Aorta (tissue), 5 donors: ENCODE measurements around the gene MAPK8IP3. TPM values are rescaled to one million over a fixed set of nuclear protein-coding genes. Genes with fewer than 3 reads are reported as not detected.

Experiments
- ATAC-seq: fragments of 200-7000 bp; cut with Tn5 transposase; one replicate; pipeline ENCODE4 v1.9.1; 2022; ENCODE audit warnings: moderate library complexity; ENCODE audit not compliant: low FRiP score
- DNase-seq, 2 donors: peaks; one replicate each; pipeline ENCODE4 v3.0.0-alpha.2; 2020
- H3K27ac ChIP-seq, 2 donors: one replicate each; pipeline ENCODE4 v1.5.1; 2013; ENCODE audit warnings: low read length in 2 of 2, mild to moderate bottlenecking in 2 of 2, moderate library complexity in 2 of 2, control low read depth in 1 of 2, inconsistent platforms in 1 of 2, low read depth in 1 of 2
- H3K27me3 ChIP-seq, 2 donors: one replicate each; pipeline ENCODE4 v1.6.1; 2013; ENCODE audit warnings: control low read depth in 1 of 2, low read length in 1 of 2, mild to moderate bottlenecking in 1 of 2, moderate library complexity in 1 of 2; ENCODE audit not compliant: insufficient read depth in 2 of 2, control insufficient read depth in 1 of 2
- H3K36me3 ChIP-seq, 2 donors: one replicate each; pipeline ENCODE4 v1.6.1; 2013; ENCODE audit warnings: control low read depth in 1 of 2, low read length in 1 of 2, mild to moderate bottlenecking in 1 of 2; ENCODE audit not compliant: insufficient read depth in 2 of 2, control insufficient read depth in 1 of 2
- H3K4me1 ChIP-seq, 2 donors: one replicate each; pipeline ENCODE4 v1.6.1; 2013; ENCODE audit warnings: low read length in 2 of 2, control low read depth in 1 of 2, mild to moderate bottlenecking in 1 of 2, moderate library complexity in 1 of 2; ENCODE audit not compliant: insufficient read depth in 2 of 2, control insufficient read depth in 1 of 2
- H3K4me3 ChIP-seq, 2 donors: one replicate each; pipeline ENCODE4 v1.5.1; 2013; ENCODE audit warnings: low read length in 2 of 2, control low read depth in 1 of 2, mild to moderate bottlenecking in 1 of 2
- H3K9me3 ChIP-seq: one replicate; pipeline ENCODE4 v1.6.1; 2013; ENCODE audit warnings: mild to moderate bottlenecking, low read length; ENCODE audit not compliant: control insufficient read depth
- WGBS, 2 donors: extraction: QIAGEN DNeasy Blood & Tissue Kit; methylation state at CpG; one replicate each; pipeline ENCODE4 v1.1.7; 2013; 5-methylcytosine and 5-hydroxymethylcytosine counted together
- intact Hi-C, 2 donors: fragments of 100-400 bp; cut with DNase I; formaldehyde crosslinking; loops; one replicate each; pipeline versions ENCODE4 v1.14.2 to v1.15.0; 2022
- polyA plus RNA-seq, 2 donors: library from polyadenylated mRNA; stranded (reverse); fragments of 200-250 nt; gene quantifications; one replicate each; pipeline ENCODE4 v1.2.3, GENCODE V29; 2013
- total RNA-seq, 2 donors: library from RNA; stranded (reverse); fragmentation: NEBNext Ultra II Directional; extraction: Animal tissue kit (Norgen Biotek cat#: 25700); gene quantifications; one replicate each; pipeline ENCODE4 v1.2.1, GENCODE V29; 2021
- donor health status: healthy with polysubstance abuse.
- donor health status: Bipolar disorder and iron deficiency.
- donor health status: DM: no; HTN: no; CAD: no.
- donor health status: DM: no; HTN: no; CAD: no.
- donor health status: DM: yes; HTN: yes; CAD: no.

The MAPK8IP3 gene
- total and polyA plus RNA-seq, 4 donors = 20.8 to 122 (median 84.2) TPM

- Histone ChIP-seq H3K4me3 (no peak overlapping the region), H3K27ac (no peak overlapping the region), H3K36me3 (peaks cover 0 to 12% of the 10 kb centered on the region in 2 donors), H3K4me1 (no peaks in the 10 kb centered on the region), H3K9me3 (no peaks in the 10 kb centered on the region), H3K27me3 (no peaks in the 10 kb centered on the region)
- WGBS, 2 donors = 90% methylated on average over 24 of the region's 24 CpGs
- ATAC-seq (no peak), DNase-seq (no peak)
- intact Hi-C loops = no loop called here
Observed at GRCh38 chr16:1744338-1744840, 38.4 kb downstream of the MAPK8IP3 start.

- peaks cover 0 to 15% of the 10 kb centered on the region in 2 donors for H3K36me3 ChIP-seq
- no peaks in the 10 kb centered on the region for H3K4me1 ChIP-seq
- no peak overlapping the region for H3K27ac ChIP-seq
- intact Hi-C loops = no loop called here
- H3K9me3 ChIP-seq = no peaks in the 10 kb centered on the region
- DNase-seq (no peak), ATAC-seq (no peak)
- no peak overlapping the region for H3K4me3 ChIP-seq
- 90% methylated on average over 25 of the region's 25 CpGs for WGBS, 2 donors
- H3K27me3 ChIP-seq = no peaks in the 10 kb centered on the region
Observed at GRCh38 chr16:1745181-1745899, 39.3 kb downstream of the MAPK8IP3 start.

DNA sequence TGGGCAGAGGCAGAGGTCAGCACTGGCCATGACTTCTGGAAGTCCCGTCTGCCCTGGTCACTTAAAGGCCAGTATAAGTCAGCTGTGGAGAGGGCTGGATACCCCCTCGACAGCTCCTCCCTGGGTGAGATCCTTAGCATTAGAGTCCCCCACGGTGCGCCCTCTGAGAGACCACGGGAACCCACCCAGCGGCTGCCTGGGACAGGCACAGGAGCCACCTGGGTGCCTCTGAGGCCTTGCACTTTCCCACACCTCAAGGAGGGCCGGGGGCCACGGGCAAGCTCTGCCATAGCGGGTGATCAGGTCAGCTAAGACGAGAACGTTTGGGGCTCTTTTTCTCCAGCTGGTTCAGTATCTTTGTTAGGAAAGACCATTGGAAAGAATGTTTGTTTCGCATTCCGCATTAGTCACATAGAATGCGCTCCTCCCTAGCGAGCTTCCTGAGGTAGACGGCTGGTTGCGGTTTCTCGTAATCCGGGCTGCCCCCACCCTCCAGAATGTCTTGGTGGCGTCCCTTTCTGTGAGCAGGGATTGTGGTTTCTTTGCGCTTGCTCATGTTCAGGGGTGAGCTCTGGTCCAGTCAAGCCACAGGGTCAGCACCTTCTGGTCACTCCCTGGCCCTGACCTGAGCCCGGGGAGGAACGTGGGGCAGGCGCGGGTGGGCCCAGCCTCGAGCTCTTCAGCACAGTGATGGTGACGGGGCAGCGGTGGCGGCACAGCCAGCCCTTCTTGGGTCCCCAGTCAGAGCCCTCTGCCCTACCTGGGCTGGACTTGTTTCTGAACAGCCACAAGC lies 40.1 kb downstream of the MAPK8IP3 start:
- ATAC-seq = no peak
- H3K27me3 ChIP-seq = no peaks in the 10 kb centered on the region
- no peak for DNase-seq
- 92 to 94% methylated on average over 29 of the region's 29 CpGs for WGBS, 2 donors
- H3K27ac ChIP-seq = no peak overlapping the region
- intact Hi-C loops = no loop called here
- H3K4me3 ChIP-seq = no peak overlapping the region
- H3K9me3 ChIP-seq = no peaks in the 10 kb centered on the region
- peaks cover 0 to 15% of the 10 kb centered on the region in 2 donors for H3K36me3 ChIP-seq
- no peaks in the 10 kb centered on the region for H3K4me1 ChIP-seq

- Histone ChIP-seq H3K4me3 (no peak overlapping the region), H3K9me3 (no peaks in the 10 kb centered on the region), H3K4me1 (no peaks in the 10 kb centered on the region), H3K27me3 (no peaks in the 10 kb centered on the region), H3K36me3 (peaks cover 0 to 15% of the 10 kb centered on the region in 2 donors), H3K27ac (no peak overlapping the region)
- intact Hi-C loops = no loop called here
- 93% methylated on average over 31 of the region's 31 CpGs for WGBS, 2 donors
- DNase-seq = no peak
- no peak for ATAC-seq
Observed at GRCh38 chr16:1746693-1747195, 40.7 kb downstream of the MAPK8IP3 start.

- Histone ChIP-seq H3K36me3 (peaks cover 0 to 17% of the 10 kb centered on the region in 2 donors), H3K27me3 (no peaks in the 10 kb centered on the region), H3K9me3 (no peaks in the 10 kb centered on the region), H3K4me3 (no peak overlapping the region), H3K27ac (no peak overlapping the region), H3K4me1 (no peaks in the 10 kb centered on the region)
- DNase-seq (no peak), ATAC-seq (no peak)
- intact Hi-C loops = no loop called here
- 85 to 86% methylated on average over 11 of the region's 11 CpGs for WGBS, 2 donors
Observed at GRCh38 chr16:1747934-1748333, 41.9 kb downstream of the MAPK8IP3 start.

DNA sequence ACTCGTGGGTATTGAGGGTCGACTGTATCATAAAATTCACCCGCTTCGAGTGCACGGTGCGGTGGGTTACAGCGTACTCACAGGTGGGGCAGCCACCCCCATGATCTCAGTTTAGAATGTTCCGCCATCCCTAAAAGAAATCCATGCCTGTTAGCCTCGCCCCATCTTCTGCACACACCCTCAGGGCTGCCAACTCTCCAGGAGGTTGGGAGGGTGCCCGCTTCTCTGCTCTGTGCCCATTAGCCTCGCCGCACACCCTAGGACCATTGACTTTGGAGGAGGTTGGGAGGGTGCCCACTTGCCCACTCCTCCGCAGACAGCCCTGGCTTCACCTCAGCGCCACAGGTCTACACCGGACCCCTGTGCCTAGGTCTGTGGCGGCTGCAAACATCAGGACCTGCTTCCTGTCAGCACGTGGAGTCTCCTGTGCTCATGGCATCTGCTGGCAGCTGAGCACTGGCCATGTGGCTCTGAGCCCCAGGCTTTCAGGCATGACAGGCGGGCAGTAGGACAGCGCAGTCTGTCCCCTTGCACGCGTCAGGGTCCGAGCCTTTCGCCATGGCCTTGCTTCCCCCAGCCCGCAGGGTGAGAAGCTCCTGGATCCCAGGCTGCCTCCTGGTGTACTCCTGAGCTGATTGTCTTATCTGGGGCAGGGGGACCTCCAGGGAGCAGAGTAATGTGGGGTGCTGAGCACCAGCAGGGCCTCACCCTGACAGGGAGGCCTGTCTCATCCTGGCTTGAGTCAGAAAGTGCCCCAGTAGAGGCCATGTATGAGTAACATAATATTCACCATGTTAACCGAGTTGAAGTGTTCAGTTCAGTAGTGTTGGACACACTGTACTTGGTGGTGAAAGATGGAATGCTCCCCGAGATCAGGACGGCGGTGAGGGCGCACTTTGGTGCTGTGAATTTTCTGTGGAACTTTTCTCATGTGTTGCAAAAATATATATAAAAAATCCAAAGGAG lies 43.4 kb downstream of the MAPK8IP3 start:
- no peak for ATAC-seq
- Histone ChIP-seq H3K4me3 (no peak overlapping the region), H3K36me3 (peaks cover 0 to 18% of the 10 kb centered on the region in 2 donors), H3K27ac (no peak overlapping the region), H3K9me3 (no peaks in the 10 kb centered on the region), H3K27me3 (no peaks in the 10 kb centered on the region), H3K4me1 (no peaks in the 10 kb centered on the region)
- 96% methylated on average over 29 of the region's 29 CpGs for WGBS, 2 donors
- intact Hi-C loops = no loop called here
- no peak for DNase-seq

GRCh38 chr16:1751946-1752345 lies 46.0 kb downstream of the MAPK8IP3 start:
- no peaks in the 10 kb centered on the region for H3K27me3 ChIP-seq
- H3K27ac ChIP-seq = no peak overlapping the region
- no peaks in the 10 kb centered on the region for H3K4me1 ChIP-seq
- ATAC-seq (no peak), DNase-seq (no peak)
- peaks cover 0 to 18% of the 10 kb centered on the region in 2 donors for H3K36me3 ChIP-seq
- intact Hi-C loops = no loop called here
- WGBS, 2 donors = 96 to 97% methylated on average over 16 of the region's 16 CpGs
- H3K4me3 ChIP-seq = no peak overlapping the region
- H3K9me3 ChIP-seq = no peaks in the 10 kb centered on the region

DNA sequence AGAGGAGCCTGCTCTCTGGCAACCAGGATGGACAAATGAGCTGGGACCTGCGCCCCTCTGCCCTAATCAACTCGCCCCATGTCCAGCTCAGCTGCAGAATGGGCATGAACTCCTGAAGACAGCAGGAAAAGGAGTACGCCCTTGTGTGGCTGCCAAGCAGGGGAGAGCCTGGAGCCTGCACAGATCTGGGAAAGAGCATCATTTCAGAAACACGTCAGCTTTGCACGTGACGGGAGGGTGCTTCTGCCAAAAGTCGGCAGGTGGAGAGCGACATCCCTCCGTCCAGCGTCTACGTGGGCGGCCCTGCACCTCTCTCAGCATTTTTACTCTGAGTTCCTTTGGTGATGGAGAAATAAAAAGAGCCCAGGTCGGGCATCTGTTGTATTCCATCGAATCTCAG lies 46.9 kb downstream of the MAPK8IP3 start:
- no peak overlapping the region for H3K4me3 ChIP-seq
- no peaks in the 10 kb centered on the region for H3K4me1 ChIP-seq
- ATAC-seq = no peak
- H3K9me3 ChIP-seq = no peaks in the 10 kb centered on the region
- H3K27ac ChIP-seq = no peak overlapping the region
- WGBS, 2 donors = 93 to 94% methylated on average over 14 of the region's 14 CpGs
- no peak for DNase-seq
- intact Hi-C loops = no loop called here
- H3K36me3 ChIP-seq = peaks cover 0 to 16% of the 10 kb centered on the region in 2 donors
- H3K27me3 ChIP-seq = no peaks in the 10 kb centered on the region
